GM18499 (cell line): ENCODE results near the gene ITGB3BP.
"Not testable (repeated sequence)": the region's sequence is repeated elsewhere in the genome, so short reads cannot be mapped to it uniquely, and the experiment has no call there.

Source experiments
- ATAC-seq: cut with Tn5 transposase; IDR thresholded peaks from one replicate; pipeline ENCODE4 v1.9.1; 2021; ENCODE audit warnings: moderate number of reproducible peaks; ENCODE audit not compliant: insufficient read depth, unreplicated experiment

ITGB3BP gene

GRCh38 chr1:63512584-63512983 lies 10.4 kb downstream of the ITGB3BP start:
- no peak for ATAC-seq

- no peak for ATAC-seq
Measured at GRCh38 chr1:63509718-63510117, 13.3 kb downstream of the ITGB3BP start.

GRCh38 chr1:63506782-63507181 lies 16.2 kb downstream of the ITGB3BP start:
- ATAC-seq: no peak

- ATAC-seq: no peak
Measured at GRCh38 chr1:63501256-63501655, 21.8 kb downstream of the ITGB3BP start.

- ATAC-seq: no peak
Measured at GRCh38 chr1:63498106-63498505, 24.9 kb downstream of the ITGB3BP start.

- no peak for ATAC-seq
Measured at GRCh38 chr1:63497577-63497976, 25.4 kb downstream of the ITGB3BP start.

- no peak for ATAC-seq
Measured at GRCh38 chr1:63487336-63488065, 35.5 kb downstream of the ITGB3BP start.

GRCh38 chr1:63486629-63487028 lies 36.4 kb downstream of the ITGB3BP start:
- ATAC-seq: no peak

- ATAC-seq: no peak
Measured at GRCh38 chr1:63480057-63480456, 43.0 kb downstream of the ITGB3BP start.

- ATAC-seq: no peak
Measured at GRCh38 chr1:63475761-63476160, 47.3 kb downstream of the ITGB3BP start.

- not testable (repeated sequence) for ATAC-seq
Measured at GRCh38 chr1:63468683-63469082, 54.3 kb downstream of the ITGB3BP start.

GRCh38 chr1:63466759-63467158 lies 56.3 kb downstream of the ITGB3BP start:
- ATAC-seq: no peak

GRCh38 chr1:63466181-63466580 lies 56.8 kb downstream of the ITGB3BP start:
- ATAC-seq: no peak

GRCh38 chr1:63463248-63463647 lies 59.8 kb downstream of the ITGB3BP start:
- no peak for ATAC-seq

- ATAC-seq: no peak
Measured at GRCh38 chr1:63461661-63462230, 61.3 kb downstream of the ITGB3BP start.

- ATAC-seq: no peak
Measured at GRCh38 chr1:63458750-63459149, 64.3 kb downstream of the ITGB3BP start.

- ATAC-seq: no peak
Measured at GRCh38 chr1:63454269-63454668, 68.8 kb downstream of the ITGB3BP start.

GRCh38 chr1:63453232-63453631 lies 69.8 kb downstream of the ITGB3BP start:
- ATAC-seq: no peak

- no peak for ATAC-seq
Measured at GRCh38 chr1:63450416-63450815, 72.6 kb downstream of the ITGB3BP start.

GRCh38 chr1:63448731-63449246 lies 74.2 kb downstream of the ITGB3BP start:
- ATAC-seq: no peak

- no peak for ATAC-seq
Measured at GRCh38 chr1:63442141-63442475, 80.9 kb downstream of the ITGB3BP start.

GRCh38 chr1:63435161-63435560 lies 87.9 kb downstream of the ITGB3BP start:
- no peak for ATAC-seq
